Mesenchymal stem cell (in vitro differentiated cells and primary cell): ENCODE measurements around the gene ASIC1. TPM values are rescaled to one million over a fixed set of nuclear protein-coding genes. Genes with fewer than 3 reads are reported as not detected.

ENCODE experiments used
- DNase-seq: peaks from one replicate; pipeline ENCODE4 v3.0.0-alpha.2; 2013
- H2AFZ ChIP-seq: one replicate; pipeline ENCODE4 v1.6.1; 2013; ENCODE audit warnings: low read depth, mild to moderate bottlenecking, control low read depth, inconsistent platforms, low read length, moderate library complexity
- H2AK5ac ChIP-seq: 2 replicates; pipeline ENCODE4 v1.6.1; 2013; ENCODE audit warnings: low read length, moderate library complexity, mild to moderate bottlenecking, inconsistent platforms; ENCODE audit not compliant: severe bottlenecking
- H2BK120ac ChIP-seq: one replicate; pipeline ENCODE4 v1.6.1; 2013; ENCODE audit warnings: low read depth, mild to moderate bottlenecking, inconsistent platforms, low read length, moderate library complexity
- H2BK12ac ChIP-seq, 2 experiments: one replicate each; pipeline ENCODE4 v1.6.1; 2013; ENCODE audit warnings: inconsistent platforms in 2 of 2, low read length in 2 of 2, mild to moderate bottlenecking in 2 of 2, moderate library complexity in 2 of 2, control low read depth in 1 of 2
- H2BK15ac ChIP-seq: one replicate; pipeline ENCODE4 v1.6.1; 2013; ENCODE audit warnings: mild to moderate bottlenecking, low read depth, inconsistent platforms; ENCODE audit not compliant: poor library complexity, severe bottlenecking
- H2BK5ac ChIP-seq: 2 replicates; pipeline ENCODE4 v1.6.1; 2013; ENCODE audit warnings: low read depth, mild to moderate bottlenecking, low read length, control low read depth, inconsistent platforms; ENCODE audit not compliant: poor library complexity, severe bottlenecking
- H3K14ac ChIP-seq, 2 experiments: one replicate each; pipeline ENCODE4 v1.6.1; 2013; ENCODE audit warnings: inconsistent platforms in 2 of 2, low read length in 2 of 2, control low read depth in 1 of 2, mild to moderate bottlenecking in 1 of 2, moderate library complexity in 1 of 2
- H3K18ac ChIP-seq, 2 experiments: one replicate each; pipeline ENCODE4 v1.6.1; 2013; ENCODE audit warnings: inconsistent platforms in 2 of 2, low read length in 2 of 2, control low read depth in 1 of 2, low read depth in 1 of 2, mild to moderate bottlenecking in 1 of 2
- H3K23ac ChIP-seq, 2 experiments: one replicate each; pipeline ENCODE4 v1.6.1; 2013; ENCODE audit warnings: inconsistent platforms in 2 of 2, low read length in 2 of 2, mild to moderate bottlenecking in 2 of 2, moderate library complexity in 2 of 2, control low read depth in 1 of 2
- H3K27ac ChIP-seq: 2 replicates; pipeline ENCODE4 v1.5.1; 2013; ENCODE audit warnings: mild to moderate bottlenecking, moderate library complexity, low read length, control low read depth, inconsistent platforms; ENCODE audit not compliant: poor library complexity, severe bottlenecking
- H3K27me3 ChIP-seq, 2 experiments: 2 replicates each; pipeline versions ENCODE4 v1.6.1 to v1.7.0; 2013; ENCODE audit warnings: low read length in 2 of 2, mild to moderate bottlenecking in 2 of 2, moderate library complexity in 2 of 2, control low read depth in 1 of 2, inconsistent platforms in 1 of 2; ENCODE audit not compliant: control insufficient read depth in 1 of 2, insufficient read depth in 1 of 2
- H3K36me3 ChIP-seq, 2 experiments: 2 replicates each; pipeline versions ENCODE4 v1.6.1 to v1.7.0; 2013; ENCODE audit warnings: low read length in 2 of 2, control low read depth in 1 of 2, inconsistent platforms in 1 of 2, low read depth in 1 of 2, mild to moderate bottlenecking in 1 of 2; ENCODE audit not compliant: insufficient read depth in 2 of 2, control insufficient read depth in 1 of 2
- H3K4ac ChIP-seq, 2 experiments: one replicate each; pipeline ENCODE4 v1.6.1; 2013; ENCODE audit warnings: inconsistent platforms in 2 of 2, low read length in 2 of 2, mild to moderate bottlenecking in 2 of 2, moderate library complexity in 2 of 2, control low read depth in 1 of 2, low read depth in 1 of 2
- H3K4me1 ChIP-seq: 2 replicates; pipeline ENCODE4 v1.6.1; 2013; ENCODE audit warnings: low read depth, low read length, control low read depth; ENCODE audit not compliant: control insufficient read depth, insufficient read depth
- H3K4me2 ChIP-seq: 2 replicates; pipeline ENCODE4 v1.6.1; 2013; ENCODE audit warnings: low read length, mild to moderate bottlenecking, inconsistent platforms; ENCODE audit not compliant: poor library complexity, severe bottlenecking
- H3K4me3 ChIP-seq, 2 experiments: 2 replicates each; pipeline versions ENCODE4 v1.5.1 to v1.7.0; 2013; ENCODE audit warnings: low read length in 2 of 2, mild to moderate bottlenecking in 2 of 2, control low read depth in 1 of 2, low read depth in 1 of 2; ENCODE audit not compliant: insufficient read depth in 1 of 2
- H3K79me1 ChIP-seq: replicated peaks from 2 replicates; pipeline ENCODE4 v1.6.1; 2013; ENCODE audit warnings: mild to moderate bottlenecking, control low read depth, low read length, inconsistent platforms; ENCODE audit not compliant: poor library complexity, severe bottlenecking
- H3K9ac ChIP-seq: 2 replicates; pipeline ENCODE4 v1.7.0; 2013; ENCODE audit warnings: mild to moderate bottlenecking, low read length, moderate library complexity
- H3K9me3 ChIP-seq: 2 replicates; pipeline ENCODE4 v1.7.0; 2013; ENCODE audit warnings: mild to moderate bottlenecking, low read length; ENCODE audit not compliant: control insufficient read depth
- H4K8ac ChIP-seq: one replicate; pipeline ENCODE4 v1.6.1; 2013; ENCODE audit warnings: inconsistent platforms, mild to moderate bottlenecking, low read length, moderate library complexity
- H4K91ac ChIP-seq: one replicate; pipeline ENCODE4 v1.6.1; 2013; ENCODE audit warnings: mild to moderate bottlenecking, low read length, inconsistent platforms
- WGBS: methylation state at CpG from one replicate; pipeline ENCODE4 v1.1.7; 2013; ENCODE audit warnings: mixed read lengths; 5-methylcytosine and 5-hydroxymethylcytosine counted together
- polyA plus RNA-seq, 2 experiments: library from polyadenylated mRNA; stranded (reverse); fragments of 200-250 nt; gene quantifications; one replicate each; pipeline ENCODE4 v1.2.3, GENCODE V29; 2013

Gene ASIC1
- polyA plus RNA-seq (2013, experiment 1 of 2) = 6.4 TPM
- polyA plus RNA-seq (2013, experiment 2 of 2) = 6.0 TPM

- Histone ChIP-seq H2BK15ac (peak within 1 kb of the TSS; percentile 54), H2BK120ac (no peak within 1 kb of the TSS), H3K4me2 (peak within 1 kb of the TSS; percentile 94), H3K4me1 (peaks cover 24% of the 10 kb centered on the region), H2BK12ac (peak within 1 kb of the TSS in 1 of 2 experiments; percentile 2), H3K4ac (peak within 1 kb of the TSS in 1 of 2 experiments; percentile 1), H3K27me3 (peaks cover 25 to 33% of the 10 kb centered on the region in 2 experiments), H4K91ac (no peak within 1 kb of the TSS), H3K18ac (peak within 1 kb of the TSS; percentile 24 to 67), H2AFZ (peak within 1 kb of the TSS; percentile 7), H3K9ac (peak within 1 kb of the TSS; percentile 82), H3K23ac (peak within 1 kb of the TSS in 1 of 2 experiments; percentile 57), H2BK5ac (no peak within 1 kb of the TSS), H4K8ac (no peak within 1 kb of the TSS), H3K4me3 (peak within 1 kb of the TSS; percentile 63 to 91), H2AK5ac (no peak within 1 kb of the TSS), H3K79me1 (no peaks in the 10 kb centered on the region), H3K36me3 (peaks cover 0 to 13% of the 10 kb centered on the region in 2 experiments), H3K14ac (peak within 1 kb of the TSS in 1 of 2 experiments; percentile 94), H3K27ac (no peak within 1 kb of the TSS), H3K9me3 (no peaks in the 10 kb centered on the region)
- WGBS = 1% methylated on average over 44 of the region's 88 CpGs
- peak; percentile 73 for DNase-seq
Observed at GRCh38 chr12:50057000-50057841, at the start of gene ASIC1. ASIC1 (plus strand) TSS chr12:50057596; CDS start chr12:50058767, 1,171 bp downstream.

DNA sequence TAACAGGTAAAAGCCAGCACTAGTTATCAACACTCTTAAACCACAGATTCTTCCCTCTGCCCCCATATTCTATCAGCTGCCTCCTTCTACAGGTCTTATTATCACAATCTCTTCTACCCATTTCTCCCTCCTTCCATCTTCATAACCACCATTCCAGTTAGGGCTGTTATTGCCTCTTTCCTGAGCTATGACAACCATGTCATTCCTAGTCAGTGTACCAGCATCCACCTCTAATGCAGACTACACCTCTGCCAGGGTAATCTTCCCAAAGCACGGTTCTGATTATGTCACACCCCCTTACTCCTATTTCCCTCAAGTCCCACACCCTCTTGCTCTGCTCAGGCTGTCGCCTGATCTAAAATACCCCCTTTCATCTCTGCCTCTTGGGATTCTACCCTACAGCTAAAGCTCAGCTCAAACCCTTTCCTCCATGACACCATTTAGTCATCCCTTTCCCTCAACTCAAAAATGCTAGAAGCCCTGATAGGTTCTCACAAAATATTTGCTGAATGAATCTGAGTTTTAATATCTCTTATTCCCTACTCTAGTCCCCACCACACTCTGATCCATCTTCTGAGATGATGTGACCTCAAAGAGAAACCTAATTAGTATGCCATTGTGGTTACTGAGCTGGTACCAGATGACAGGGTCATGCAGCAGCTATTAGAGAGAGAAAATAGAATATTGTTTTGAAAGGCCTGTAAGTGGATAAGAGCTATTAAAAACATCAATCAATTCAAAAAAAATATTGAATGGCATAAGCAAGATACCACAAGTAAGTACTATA lies 43.8 kb upstream of the ASIC1 start:
- Histone ChIP-seq H3K4ac (no peak overlapping the region), H3K18ac (no peak overlapping the region), H3K36me3 (peaks cover 5 to 11% of the 10 kb centered on the region in 2 experiments)

GRCh38 chr12:50014342-50014741 lies 43.1 kb upstream of the ASIC1 start:
- peaks cover 1% of the 10 kb centered on the region for H3K4me1 ChIP-seq
- peaks cover 21% of the 10 kb centered on the region for H3K79me1 ChIP-seq
- no peak overlapping the region for H3K4me2 ChIP-seq
- H3K4ac ChIP-seq = no peak overlapping the region
- no peak overlapping the region for H4K91ac ChIP-seq
- no peak overlapping the region for H2BK15ac ChIP-seq
- no peaks in the 10 kb centered on the region for H3K9me3 ChIP-seq
- no peak overlapping the region for H2BK5ac ChIP-seq
- no peak overlapping the region for H4K8ac ChIP-seq
- H2AFZ ChIP-seq = no peak overlapping the region
- peaks cover 5 to 11% of the 10 kb centered on the region in 2 experiments for H3K36me3 ChIP-seq
- 100% methylated on average over 2 of the region's 3 CpGs for WGBS
- no peak overlapping the region for H2BK120ac ChIP-seq
- no peak for DNase-seq
- H2AK5ac ChIP-seq = no peak overlapping the region
- no peak overlapping the region for H3K14ac ChIP-seq
- H3K18ac ChIP-seq = no peak overlapping the region
- H3K23ac ChIP-seq = no peak overlapping the region
- no peaks in the 10 kb centered on the region for H3K27me3 ChIP-seq
- H3K27ac ChIP-seq = no peak overlapping the region
- no peak overlapping the region for H3K9ac ChIP-seq
- no peak overlapping the region for H3K4me3 ChIP-seq
- no peak overlapping the region for H2BK12ac ChIP-seq

More for the DNA sequence above, 43.8 kb upstream of the ASIC1 start:
- Histone ChIP-seq H2AK5ac (no peak overlapping the region), H3K9ac (no peak overlapping the region), H2BK15ac (no peak overlapping the region), H3K27ac (no peak overlapping the region), H2BK120ac (no peak overlapping the region), H3K4me3 (no peak overlapping the region), H3K27me3 (no peaks in the 10 kb centered on the region), H4K91ac (no peak overlapping the region), H3K4me1 (peaks cover 2% of the 10 kb centered on the region), H3K23ac (no peak overlapping the region), H3K4me2 (no peak overlapping the region), H3K79me1 (peaks cover 24% of the 10 kb centered on the region), H4K8ac (peak overlapping the region; percentile 69), H2BK5ac (no peak overlapping the region), H2BK12ac (no peak overlapping the region), H3K9me3 (no peaks in the 10 kb centered on the region), H3K14ac (no peak overlapping the region), H2AFZ (no peak overlapping the region)
- 94% methylated on average over 2 of the region's 2 CpGs for WGBS
- DNase-seq = no peak
